A673 (cell line): ENCODE data around the gene FTCD. TPM values are rescaled to one million over a fixed set of nuclear protein-coding genes. Genes with fewer than 3 reads are reported as not detected.

Experiments
- BruUV-seq: library from RNA; stranded (reverse); fragments of 400-500 nt; replicated peaks from 2 replicates; lab custom pipeline; 2021; lab: Mats Ljungman, UMichigan
- CTCF ChIA-PET: fragments of 300-600 bp; sonication (Branson Sonifier 250); formaldehyde crosslinking; loops from one replicate; lab custom pipeline; 2022; ENCODE audit warnings: antibody characterized with exemption; lab: Charles Lee
- POLR2A ChIA-PET: fragments of 300-600 bp; sonication (Branson Sonifier 250); formaldehyde crosslinking; loops from one replicate; lab custom pipeline; 2022; ENCODE audit warnings: antibody characterized with exemption; ENCODE audit not compliant: low non-redundant PET; lab: Charles Lee
- DNase-seq: peaks from one replicate; pipeline ENCODE4 v3.0.0-alpha.2; 2015; ENCODE audit warnings: low spot score
- H3K27ac ChIP-seq: fragments of 200-600 bp; sonication (generic); 2 replicates; pipeline ENCODE4 v1.5.1; 2016; ENCODE audit warnings: mixed run types, low read depth, mild to moderate bottlenecking, mixed read lengths, antibody characterized with exemption, low read length; ENCODE audit not compliant: poor library complexity, severe bottlenecking
- H3K27me3 ChIP-seq: fragments of 200-600 bp; sonication (generic); replicated peaks from 2 replicates; pipeline ENCODE4 v1.6.1; 2017; ENCODE audit warnings: mixed run types, low read depth, mild to moderate bottlenecking, mixed read lengths, antibody characterized with exemption, low read length; ENCODE audit not compliant: insufficient read depth, poor library complexity
- H3K36me3 ChIP-seq: fragments of 200-600 bp; sonication (generic); 2 replicates; pipeline ENCODE4 v1.6.1; 2016; ENCODE audit warnings: mixed run types, mild to moderate bottlenecking, mixed read lengths, antibody characterized with exemption, low read length; ENCODE audit not compliant: insufficient read depth, poor library complexity, severe bottlenecking
- H3K4me1 ChIP-seq: fragments of 200-600 bp; sonication (generic); 2 replicates; pipeline ENCODE4 v1.6.1; 2017; ENCODE audit warnings: mixed run types, mild to moderate bottlenecking, mixed read lengths, antibody characterized with exemption, low read length; ENCODE audit not compliant: insufficient read depth, poor library complexity, severe bottlenecking
- H3K4me3 ChIP-seq: fragments of 200-600 bp; sonication (generic); 2 replicates; pipeline ENCODE4 v1.5.1; 2016; ENCODE audit warnings: low read depth, mixed run types, mild to moderate bottlenecking, mixed read lengths, low read length; ENCODE audit not compliant: poor library complexity, severe bottlenecking
- H3K9me3 ChIP-seq: fragments of 200-600 bp; sonication (generic); 2 replicates; pipeline ENCODE4 v1.6.1; 2016; ENCODE audit warnings: mixed run types, low read depth, mild to moderate bottlenecking, mixed read lengths, antibody characterized with exemption, low read length; ENCODE audit not compliant: poor library complexity, severe bottlenecking
- EZH2 ChIP-seq: fragments of 200-600 bp; sonication (generic); IDR thresholded peaks from 2 replicates; pipeline ENCODE4 v1.6.1; 2017; ENCODE audit warnings: borderline replicate concordance, low read depth, mild to moderate bottlenecking, mixed read lengths, antibody characterized with exemption, low read length; ENCODE audit not compliant: poor library complexity, severe bottlenecking
- intact Hi-C: fragments of 100-400 bp; cut with micrococcal nuclease; formaldehyde crosslinking; loops from one replicate; pipeline ENCODE4 v1.10.0; 2022; ENCODE audit not compliant: unreplicated experiment
- total RNA-seq: library from RNA; stranded (reverse); gene quantifications from 2 replicates; pipeline ENCODE4 v1.2.3, GENCODE V29; 2021
- TF ChIP-seq, protein P1 (sequence below): fragments of 300-800, 200-600 bp; sonication (generic); conservative IDR thresholded peaks from 2 replicates; pipeline ENCODE4 v1.5.1; 2017; ENCODE audit warnings: low read depth, mild to moderate bottlenecking, antibody characterized with exemption, low read length, moderate library complexity, mixed read lengths

Gene FTCD
- total RNA-seq, 1 experiment from 2014 or later: 5.4 TPM

DNA sequence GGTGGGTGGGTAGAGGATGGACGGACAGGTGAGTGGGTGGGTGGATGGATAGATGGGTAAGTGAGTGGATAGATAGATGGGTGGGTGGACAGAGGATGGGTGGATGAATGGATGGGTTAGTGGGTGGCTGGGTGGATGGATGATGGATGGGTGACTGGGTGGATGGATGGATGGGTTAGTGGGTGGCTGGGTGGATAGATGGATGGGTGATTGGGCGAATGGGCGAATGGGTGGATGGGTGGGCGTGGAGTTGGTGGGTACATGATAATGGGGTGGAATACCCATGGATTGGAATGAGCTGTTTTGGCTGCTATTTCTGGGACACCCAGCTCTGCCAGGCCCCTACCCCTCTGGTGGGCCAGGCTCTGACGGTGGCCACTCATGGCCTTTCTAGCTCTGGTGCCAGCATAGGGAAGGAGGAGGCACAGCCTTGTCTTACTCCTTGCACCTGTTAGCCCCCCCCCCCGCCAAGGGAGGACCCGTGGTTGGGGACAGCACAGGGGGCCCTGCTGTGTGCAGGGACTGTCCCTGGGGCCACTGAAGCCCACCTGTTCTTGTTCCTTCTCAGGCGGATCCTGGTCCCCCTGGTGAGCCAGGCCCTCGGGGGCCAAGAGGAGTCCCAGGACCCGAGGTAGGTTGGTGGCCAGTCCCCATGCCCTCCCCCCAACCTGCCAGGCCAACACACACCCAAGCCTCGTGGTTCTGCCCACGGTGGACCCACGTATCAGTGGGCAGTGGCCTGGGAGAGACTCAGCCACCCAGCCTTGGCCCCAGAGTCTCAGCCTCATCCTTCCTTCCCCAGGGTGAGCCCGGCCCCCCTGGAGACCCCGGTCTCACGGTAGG, 31.1 kb downstream of the FTCD start:
- TF ChIP-seq, protein P1, sequence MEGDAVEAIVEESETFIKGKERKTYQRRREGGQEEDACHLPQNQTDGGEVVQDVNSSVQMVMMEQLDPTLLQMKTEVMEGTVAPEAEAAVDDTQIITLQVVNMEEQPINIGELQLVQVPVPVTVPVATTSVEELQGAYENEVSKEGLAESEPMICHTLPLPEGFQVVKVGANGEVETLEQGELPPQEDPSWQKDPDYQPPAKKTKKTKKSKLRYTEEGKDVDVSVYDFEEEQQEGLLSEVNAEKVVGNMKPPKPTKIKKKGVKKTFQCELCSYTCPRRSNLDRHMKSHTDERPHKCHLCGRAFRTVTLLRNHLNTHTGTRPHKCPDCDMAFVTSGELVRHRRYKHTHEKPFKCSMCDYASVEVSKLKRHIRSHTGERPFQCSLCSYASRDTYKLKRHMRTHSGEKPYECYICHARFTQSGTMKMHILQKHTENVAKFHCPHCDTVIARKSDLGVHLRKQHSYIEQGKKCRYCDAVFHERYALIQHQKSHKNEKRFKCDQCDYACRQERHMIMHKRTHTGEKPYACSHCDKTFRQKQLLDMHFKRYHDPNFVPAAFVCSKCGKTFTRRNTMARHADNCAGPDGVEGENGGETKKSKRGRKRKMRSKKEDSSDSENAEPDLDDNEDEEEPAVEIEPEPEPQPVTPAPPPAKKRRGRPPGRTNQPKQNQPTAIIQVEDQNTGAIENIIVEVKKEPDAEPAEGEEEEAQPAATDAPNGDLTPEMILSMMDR: no peak
- no peak for TF ChIP-seq EZH2
- no peaks in the 10 kb centered on the region for H3K36me3 ChIP-seq
- H3K27me3 ChIP-seq: no peaks in the 10 kb centered on the region
- POLR2A ChIA-PET: no interaction called here
- intact Hi-C loops: no loop called here
- no peaks in the 10 kb centered on the region for H3K9me3 ChIP-seq
- no peak for DNase-seq
- BruUV-seq: no TSS peak
- H3K4me1 ChIP-seq: no peaks in the 10 kb centered on the region
- H3K4me3 ChIP-seq: no peak overlapping the region
- CTCF ChIA-PET: no interaction called here
- H3K27ac ChIP-seq: no peak overlapping the region

DNA sequence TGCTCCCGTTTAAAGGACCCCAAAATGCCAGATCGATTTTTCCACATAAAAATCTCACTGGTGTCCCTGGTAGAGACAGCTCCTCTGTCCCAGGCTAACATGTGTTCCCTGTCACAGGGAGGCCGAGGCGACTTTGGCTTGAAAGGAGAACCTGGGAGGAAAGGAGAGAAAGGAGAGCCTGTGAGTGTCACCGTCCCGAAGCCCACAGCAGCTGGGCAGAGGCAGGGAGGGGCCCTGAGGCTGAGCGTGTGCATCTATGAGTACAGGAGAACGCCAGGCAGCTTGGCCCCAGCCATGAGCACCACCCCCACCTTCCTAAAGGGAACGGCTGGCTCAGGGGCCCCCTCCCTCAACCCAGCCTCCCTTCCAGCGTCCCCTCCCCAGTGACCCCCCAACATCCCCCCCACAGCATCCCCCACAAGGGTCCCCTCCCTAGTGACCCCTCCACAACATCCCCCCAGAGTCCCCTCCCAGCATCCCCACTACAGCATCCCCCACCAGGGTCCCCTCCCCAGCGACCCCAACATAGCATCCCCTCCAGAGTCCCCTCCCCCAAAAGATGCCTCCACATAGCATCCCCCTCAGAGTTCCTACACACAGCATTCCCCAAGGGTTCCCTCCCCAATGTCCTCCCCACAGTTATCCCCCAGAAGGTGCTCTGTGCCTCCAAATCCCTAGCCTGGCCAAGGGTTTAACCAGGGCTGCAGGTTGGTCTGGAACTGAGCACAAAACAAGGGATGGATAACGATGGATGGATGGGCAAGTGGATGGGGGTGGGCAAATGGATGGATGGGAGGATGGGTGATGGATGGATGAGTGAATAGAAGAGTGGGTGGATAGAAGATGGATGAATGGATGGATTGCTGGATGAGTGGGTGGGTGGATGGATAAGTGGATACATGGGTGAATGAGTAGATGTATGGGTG, 32.4 kb downstream of the FTCD start:
- ChIA-PET CTCF (interaction anchor here (0.5 kb wide), 1 partner anchor 150 kb away, joined by 3 read pairs; no protein-coding TSS in a partner anchor), POLR2A (no interaction called here)
- Histone ChIP-seq H3K27ac (no peak overlapping the region), H3K9me3 (no peaks in the 10 kb centered on the region), H3K4me1 (no peaks in the 10 kb centered on the region), H3K4me3 (no peak overlapping the region), H3K27me3 (no peaks in the 10 kb centered on the region), H3K36me3 (no peaks in the 10 kb centered on the region)
- no TSS peak for BruUV-seq
- TF ChIP-seq EZH2: no peak
- TF ChIP-seq, protein P1: no peak
- no peak for DNase-seq
- intact Hi-C loops: no loop called here

DNA sequence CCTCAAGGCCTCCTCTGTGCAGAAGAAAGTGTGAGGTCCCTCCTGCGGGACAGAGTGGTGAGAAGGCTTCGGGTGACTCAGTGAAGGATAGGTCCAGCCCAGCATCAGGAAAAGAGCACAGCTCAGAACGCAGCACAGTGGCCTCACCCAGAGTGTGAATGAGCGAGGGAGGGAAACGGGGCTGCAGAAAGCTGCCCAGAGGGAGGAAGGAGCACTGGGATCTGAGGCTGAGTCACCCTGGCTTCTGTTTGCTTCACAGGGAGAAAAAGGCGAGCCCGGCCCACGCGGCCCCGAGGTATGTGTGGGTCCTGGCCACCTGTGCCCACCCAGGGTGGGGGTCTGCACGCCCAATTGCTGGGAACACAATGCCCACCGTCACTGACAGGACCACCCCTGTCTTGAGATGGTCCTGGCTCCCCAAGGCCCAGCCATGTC, 33.1 kb downstream of the FTCD start:
- H3K9me3 ChIP-seq: no peaks in the 10 kb centered on the region
- CTCF ChIA-PET: interaction anchor here (0.5 kb wide), 1 partner anchor 151 kb away, joined by 3 read pairs; no protein-coding TSS in a partner anchor
- H3K4me3 ChIP-seq: no peak overlapping the region
- DNase-seq: no peak
- POLR2A ChIA-PET: no interaction called here
- TF ChIP-seq, protein P1: no peak
- no peak for TF ChIP-seq EZH2
- H3K27me3 ChIP-seq: no peaks in the 10 kb centered on the region
- H3K36me3 ChIP-seq: no peaks in the 10 kb centered on the region
- no peaks in the 10 kb centered on the region for H3K4me1 ChIP-seq
- intact Hi-C loops: no loop called here
- no TSS peak for BruUV-seq
- H3K27ac ChIP-seq: no peak overlapping the region
